Suprapubic skin (tissue), 4 donors: ENCODE measurements around the gene DERA. TPM values are rescaled to one million over a fixed set of nuclear protein-coding genes. Genes with fewer than 3 reads are reported as not detected.

Experiments
- DNase-seq, 2 donors: peaks; one replicate each; pipeline ENCODE4 v3.0.0-alpha.2; 2019; ENCODE audit warnings: low spot score in 2 of 2
- H3K27ac ChIP-seq: fragments of 200-600 bp; sonication (generic); one replicate; pipeline ENCODE4 v1.5.1; 2019
- H3K27me3 ChIP-seq: fragments of 200-600 bp; sonication (generic); one replicate; pipeline ENCODE4 v1.5.1; 2019
- H3K36me3 ChIP-seq: fragments of 200-600 bp; sonication (generic); one replicate; pipeline ENCODE4 v1.5.1; 2019
- H3K4me1 ChIP-seq: fragments of 200-600 bp; sonication (generic); one replicate; pipeline ENCODE4 v1.5.1; 2019
- H3K4me3 ChIP-seq: fragments of 200-600 bp; sonication (generic); one replicate; pipeline ENCODE4 v1.5.1; 2019; ENCODE audit warnings: mild to moderate bottlenecking
- H3K9me3 ChIP-seq: fragments of 200-600 bp; sonication (generic); one replicate; pipeline ENCODE4 v1.5.1; 2019
- CTCF ChIP-seq, 2 donors: fragments of 200-600 bp in 1 of 2; fragments of 450-650 bp in 1 of 2; sonication (generic) in 1 of 2; IDR thresholded peaks; one replicate each; pipeline ENCODE4 v1.5.1; 2016 to 2019; ENCODE audit warnings: antibody characterized with exemption in 2 of 2, mild to moderate bottlenecking in 1 of 2, moderate library complexity in 1 of 2
- POLR2A ChIP-seq, 2 donors: fragments of 450-650 bp; IDR thresholded peaks; one replicate each; pipeline ENCODE4 v1.6.1; 2017; ENCODE audit warnings: antibody characterized with exemption in 2 of 2, mild to moderate bottlenecking in 2 of 2, moderate library complexity in 2 of 2
- POLR2AphosphoS5 ChIP-seq, 3 donors: sonication (generic); formaldehyde crosslinking; IDR thresholded peaks; one replicate each; pipeline ENCODE4 v1.6.1; 2017; ENCODE audit warnings: antibody characterized with exemption in 3 of 3
- WGBS: methylation state at CpG from one replicate; pipeline ENCODE4 v1.1.5; 2018; 5-methylcytosine and 5-hydroxymethylcytosine counted together
- total RNA-seq, 4 donors: library from RNA; depleted of rRNA; stranded (reverse); fragments of >200 nt; gene quantifications; one replicate each; pipeline ENCODE4 v1.1.0, GENCODE V29; 2016

DERA gene
- total RNA-seq, 4 donors from 2014 or later = 32.2 to 39.4 (median 34.2) TPM

GRCh38 chr12:16086942-16087341, 175.8 kb downstream of the DERA start:
- no peaks in the 10 kb centered on the region for H3K4me1 ChIP-seq
- H3K27me3 ChIP-seq = no peaks in the 10 kb centered on the region
- H3K9me3 ChIP-seq = no peaks in the 10 kb centered on the region
- H3K36me3 ChIP-seq = no peaks in the 10 kb centered on the region
- no peak overlapping the region for H3K4me3 ChIP-seq
- no peak for DNase-seq
- no peak for TF ChIP-seq CTCF (IDR thresholded peaks at IDR 0.05)
- no peak for TF ChIP-seq POLR2A (IDR thresholded peaks at IDR 0.05)
- no peak for TF ChIP-seq POLR2AphosphoS5 (IDR thresholded peaks at IDR 0.05)
- H3K27ac ChIP-seq = no peak overlapping the region
- 85% methylated on average over 2 of the region's 2 CpGs for WGBS

Other genes with a start within 250 kb of the DERA start
- gene EPS8, start 121.9 kb upstream of the DERA start, total RNA-seq = 10 to 100 TPM; 15.7 to 38.8 (median 27.3) TPM
- 10 to 100 TPM; 24.5 to 45.4 (median 37.7) TPM for gene STRAP, start 28.9 kb upstream of the DERA start, total RNA-seq